Karpas-422 (cell line): ENCODE measurements around the gene CRK. TPM values are rescaled to one million over a fixed set of nuclear protein-coding genes. Genes with fewer than 3 reads are reported as not detected.
"Not testable (repeated sequence)": the region's sequence is repeated elsewhere in the genome, so short reads cannot be mapped to it uniquely, and the experiment has no call there.

Experiments
- DNase-seq: peaks from one replicate; pipeline ENCODE4 v3.0.0-alpha.2; 2015
- H2AFZ ChIP-seq: fragments of 200-600 bp; sonication (generic); 2 replicates; pipeline ENCODE4 v1.6.1; 2014; ENCODE audit warnings: antibody characterized with exemption, low read length, mixed read lengths
- H3K27ac ChIP-seq: fragments of 200-600 bp; sonication (generic); 2 replicates; pipeline ENCODE4 v1.5.1; 2014; ENCODE audit warnings: mild to moderate bottlenecking, low read length, moderate library complexity
- H3K27me3 ChIP-seq: fragments of 200-600 bp; sonication (generic); 2 replicates; pipeline ENCODE4 v1.6.1; 2014; ENCODE audit warnings: low read length, mixed read lengths
- H3K36me3 ChIP-seq: fragments of 200-600 bp; sonication (generic); 2 replicates; pipeline ENCODE4 v1.6.1; 2014; ENCODE audit warnings: low read length, mixed read lengths; ENCODE audit not compliant: insufficient read depth
- H3K4me1 ChIP-seq: fragments of 200-600 bp; sonication (generic); 2 replicates; pipeline ENCODE4 v1.6.1; 2014; ENCODE audit warnings: mild to moderate bottlenecking, low read length, mixed read lengths
- H3K4me2 ChIP-seq: fragments of 200-600 bp; sonication (generic); 2 replicates; pipeline ENCODE4 v1.6.1; 2014; ENCODE audit warnings: low read length, low read depth, mild to moderate bottlenecking; ENCODE audit not compliant: poor library complexity, severe bottlenecking
- H3K4me3 ChIP-seq: fragments of 200-600 bp; sonication (generic); 2 replicates; pipeline ENCODE4 v1.5.1; 2014; ENCODE audit warnings: mild to moderate bottlenecking, antibody characterized with exemption, low read length, mixed read lengths
- H3K79me2 ChIP-seq: fragments of 200-600 bp; sonication (generic); 2 replicates; pipeline ENCODE4 v1.6.1; 2014; ENCODE audit warnings: mild to moderate bottlenecking, low read length, mixed read lengths
- H3K9ac ChIP-seq: fragments of 200-600 bp; sonication (generic); 2 replicates; pipeline ENCODE4 v1.6.0; 2014; ENCODE audit warnings: low read length
- H3K9me2 ChIP-seq: fragments of 200-600 bp; sonication (generic), shearing (Covaris generic); replicated peaks from 2 replicates; pipeline ENCODE4 v1.6.0; 2014; ENCODE audit warnings: mild to moderate bottlenecking, low read length, moderate library complexity; ENCODE audit not compliant: insufficient read depth
- H3K9me3 ChIP-seq: fragments of 300-700, 200-600 bp; sonication (generic); 2 replicates; pipeline ENCODE4 v1.6.1; 2014; ENCODE audit warnings: low read length, mixed read lengths
- H4K20me1 ChIP-seq: fragments of 200-600 bp; sonication (generic); 2 replicates; pipeline ENCODE4 v1.6.1; 2014; ENCODE audit warnings: mild to moderate bottlenecking, antibody characterized with exemption, low read length, low read depth; ENCODE audit not compliant: insufficient read depth
- total RNA-seq: library from RNA; depleted of rRNA; stranded (reverse); fragments of >200 nt; shearing (Covaris generic); gene quantifications from 2 replicates; pipeline ENCODE4 v1.2.3, GENCODE V29; 2014; ENCODE audit warnings: low replicate concordance

Gene CRK
- total RNA-seq, 1 experiment from 2014 or later = 14.1 TPM

- H3K9me2 ChIP-seq, H3K9me3 ChIP-seq, H3K4me3 ChIP-seq, H3K4me2 ChIP-seq, H2AFZ ChIP-seq, H3K9ac ChIP-seq, DNase-seq, H3K36me3 ChIP-seq, H3K27me3 ChIP-seq, H3K27ac ChIP-seq: not testable (repeated sequence)
- Histone ChIP-seq H4K20me1 (peaks cover 80% of the 10 kb centered on the region), H3K4me1 (peaks cover 21% of the 10 kb centered on the region), H3K79me2 (peaks cover 99% of the 10 kb centered on the region)
Observed at GRCh38 chr17:1386675-1387190, 69.3 kb downstream of the CRK start.

GRCh38 chr17:1386265-1386664 lies 69.8 kb downstream of the CRK start:
- peaks cover 80% of the 10 kb centered on the region for H4K20me1 ChIP-seq
- no peak overlapping the region for H3K4me3 ChIP-seq
- peaks cover 20% of the 10 kb centered on the region for H3K4me1 ChIP-seq
- H2AFZ ChIP-seq = no peak overlapping the region
- H3K9me3 ChIP-seq = no peaks in the 10 kb centered on the region
- H3K36me3 ChIP-seq = no peaks in the 10 kb centered on the region; the same call in 1 of the 2 replicates
- no peak overlapping the region for H3K9ac ChIP-seq
- no peaks in the 10 kb centered on the region for H3K9me2 ChIP-seq
- peaks cover 99% of the 10 kb centered on the region for H3K79me2 ChIP-seq
- H3K27ac ChIP-seq = no peak overlapping the region
- no peak overlapping the region for H3K4me2 ChIP-seq
- DNase-seq = no peak
- H3K27me3 ChIP-seq = no peaks in the 10 kb centered on the region

GRCh38 chr17:1385861-1386260 lies 70.2 kb downstream of the CRK start:
- no peak overlapping the region for H2AFZ ChIP-seq
- H3K4me2 ChIP-seq = no peak overlapping the region
- H3K9ac ChIP-seq = no peak overlapping the region
- no peaks in the 10 kb centered on the region for H3K36me3 ChIP-seq
- peaks cover 80% of the 10 kb centered on the region for H4K20me1 ChIP-seq
- peaks cover 99% of the 10 kb centered on the region for H3K79me2 ChIP-seq
- H3K9me3 ChIP-seq = no peaks in the 10 kb centered on the region
- H3K27me3 ChIP-seq = no peaks in the 10 kb centered on the region
- peaks cover 19% of the 10 kb centered on the region for H3K4me1 ChIP-seq
- H3K27ac ChIP-seq = no peak overlapping the region
- DNase-seq = no peak
- H3K4me3 ChIP-seq = no peak overlapping the region
- H3K9me2 ChIP-seq = no peaks in the 10 kb centered on the region

DNA sequence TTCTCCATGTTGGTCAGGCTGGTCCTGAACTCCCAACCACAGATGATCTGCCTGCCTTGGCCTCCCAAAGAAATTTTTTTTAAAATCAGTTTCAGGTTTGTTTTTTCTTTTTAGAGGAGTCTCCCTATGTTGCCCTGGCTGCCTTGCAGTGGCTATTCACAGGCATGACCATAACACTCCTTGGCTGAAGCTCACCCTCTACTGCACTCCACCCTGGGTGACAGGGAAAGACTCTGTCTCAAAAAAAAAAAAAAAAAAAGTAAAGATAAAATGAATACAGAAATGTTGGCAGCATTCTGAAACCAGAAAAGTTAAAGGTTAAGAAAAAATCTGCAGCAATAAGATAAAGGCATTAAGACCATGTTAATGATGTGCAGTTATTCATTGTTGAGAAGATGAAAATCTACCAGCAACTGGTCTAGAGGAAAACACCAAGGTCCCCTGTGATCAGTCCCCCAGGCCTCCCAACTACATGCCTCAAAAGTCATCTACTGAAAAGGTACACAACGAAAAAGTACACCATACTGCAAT lies 71.1 kb downstream of the CRK start:
- DNase-seq = no peak
- Histone ChIP-seq H3K79me2 (peaks cover 99% of the 10 kb centered on the region), H3K36me3 (no peaks in the 10 kb centered on the region), H3K4me3 (no peak overlapping the region), H3K4me1 (peaks cover 18% of the 10 kb centered on the region), H4K20me1 (peaks cover 80% of the 10 kb centered on the region), H3K9me2 (no peaks in the 10 kb centered on the region), H3K9me3 (no peaks in the 10 kb centered on the region), H3K9ac (no peak overlapping the region), H2AFZ (no peak overlapping the region), H3K27me3 (no peaks in the 10 kb centered on the region), H3K27ac (no peak overlapping the region), H3K4me2 (no peak overlapping the region)

DNA sequence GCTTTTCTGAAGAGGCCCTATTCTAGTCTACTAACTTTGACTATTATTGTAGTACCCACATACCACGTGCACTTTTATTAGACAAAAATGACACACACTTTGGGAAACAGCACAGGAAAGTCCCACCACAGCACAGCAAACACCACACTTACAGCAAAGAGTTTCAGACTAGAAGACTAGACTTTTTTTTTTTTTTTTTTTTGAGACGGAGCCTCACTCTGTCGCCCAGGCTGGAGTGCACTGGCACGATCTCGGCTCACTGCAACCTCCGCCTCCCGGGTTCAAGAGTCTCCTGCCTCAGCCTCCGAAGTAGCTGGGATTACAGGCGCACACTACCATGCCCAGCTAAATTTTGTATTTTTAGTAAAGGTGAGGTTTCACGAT lies 76.1 kb downstream of the CRK start:
- H3K4me3 ChIP-seq = no peak overlapping the region
- no peak overlapping the region for H3K27ac ChIP-seq
- no peak overlapping the region for H3K4me2 ChIP-seq

DNA sequence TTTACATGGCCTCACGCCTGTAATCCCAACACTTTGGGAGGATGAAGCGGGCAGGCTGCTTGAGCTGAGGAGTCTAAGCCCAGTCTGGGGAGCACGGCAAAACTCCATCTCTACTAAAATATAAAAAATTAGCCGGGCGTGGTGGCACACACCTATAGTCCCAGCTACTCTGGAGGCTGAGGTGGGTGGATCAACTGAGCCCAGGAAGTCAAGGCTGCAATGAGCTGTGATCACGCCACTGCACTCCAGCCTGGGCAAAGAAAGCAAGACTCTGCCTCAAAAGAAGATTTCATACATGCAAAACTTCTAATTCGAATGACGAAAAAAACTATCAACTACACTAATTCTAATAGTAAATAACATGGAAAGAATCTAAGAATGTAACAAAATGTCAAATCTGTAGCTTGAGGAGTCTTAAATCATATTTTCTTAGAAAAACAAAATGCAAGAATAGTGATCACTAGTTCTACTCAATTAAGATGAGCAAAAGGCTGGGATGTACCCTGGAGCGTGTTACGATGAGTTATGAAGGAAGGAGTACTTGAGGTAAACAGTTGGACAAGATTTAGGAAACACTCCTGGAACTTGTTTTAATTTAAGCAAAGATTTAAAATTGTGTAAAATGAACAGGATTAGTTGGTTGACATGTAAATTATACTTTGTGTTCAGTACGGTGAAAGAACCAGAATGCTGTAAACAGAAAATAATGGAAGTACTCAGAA lies 76.7 kb downstream of the CRK start:
- Histone ChIP-seq H3K79me2 (peaks cover 99% of the 10 kb centered on the region), H3K4me3 (no peak overlapping the region), H3K4me1 (peaks cover 63% of the 10 kb centered on the region), H3K27ac (no peak overlapping the region), H3K9me2 (no peaks in the 10 kb centered on the region), H3K36me3 (peaks cover 20% of the 10 kb centered on the region; the same call in 1 of the 2 replicates), H3K9me3 (no peaks in the 10 kb centered on the region), H2AFZ (no peak overlapping the region), H3K4me2 (no peak overlapping the region), H3K9ac (no peak overlapping the region), H3K27me3 (no peaks in the 10 kb centered on the region), H4K20me1 (peaks cover 94% of the 10 kb centered on the region)
- DNase-seq = no peak

More for the DNA sequence above, 76.1 kb downstream of the CRK start:
- Histone ChIP-seq H3K79me2 (peaks cover 99% of the 10 kb centered on the region), H4K20me1 (peaks cover 93% of the 10 kb centered on the region), H2AFZ (no peak overlapping the region), H3K9me2 (no peaks in the 10 kb centered on the region), H3K4me1 (peaks cover 59% of the 10 kb centered on the region), H3K27me3 (no peaks in the 10 kb centered on the region), H3K9me3 (no peaks in the 10 kb centered on the region), H3K9ac (no peak overlapping the region), H3K36me3 (peaks cover 18% of the 10 kb centered on the region; the same call in 1 of the 2 replicates)
- no peak for DNase-seq

DNA sequence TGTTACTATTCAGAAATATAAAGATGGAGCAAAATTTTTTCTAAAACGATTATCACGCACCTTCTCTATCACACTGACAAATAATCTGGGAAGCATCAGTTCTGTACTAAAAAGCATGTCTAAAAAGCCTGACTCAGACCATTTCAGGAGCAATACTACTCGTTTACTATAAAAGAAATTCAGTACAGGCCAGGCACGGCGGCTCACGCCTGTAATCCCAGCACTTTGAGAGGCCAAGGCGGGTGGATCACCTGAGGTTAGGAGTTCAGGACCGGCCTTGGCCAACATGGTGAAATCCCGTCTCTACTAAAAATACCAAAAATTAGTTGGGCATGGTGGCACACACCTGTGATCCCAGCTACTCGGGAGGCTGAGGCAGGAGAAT lies 77.6 kb downstream of the CRK start:
- Histone ChIP-seq H4K20me1 (peaks cover 95% of the 10 kb centered on the region), H3K4me1 (peaks cover 66% of the 10 kb centered on the region), H3K79me2 (peaks cover 99% of the 10 kb centered on the region), H3K36me3 (peaks cover 23% of the 10 kb centered on the region; the same call in 1 of the 2 replicates)
- not testable (repeated sequence) for DNase-seq, H3K4me3 ChIP-seq, H3K9me3 ChIP-seq, H3K27me3 ChIP-seq, H3K9ac ChIP-seq, H3K27ac ChIP-seq, H3K9me2 ChIP-seq, H2AFZ ChIP-seq, H3K4me2 ChIP-seq

GRCh38 chr17:1377334-1377733 lies 78.7 kb downstream of the CRK start:
- Histone ChIP-seq H3K4me1 (peaks cover 66% of the 10 kb centered on the region), H3K4me2 (no peak overlapping the region), H3K9ac (no peak overlapping the region), H3K4me3 (no peak overlapping the region), H3K27me3 (no peaks in the 10 kb centered on the region), H3K9me2 (no peaks in the 10 kb centered on the region), H4K20me1 (peaks cover 94% of the 10 kb centered on the region), H3K27ac (no peak overlapping the region), H3K36me3 (peaks cover 23% of the 10 kb centered on the region; the same call in 1 of the 2 replicates), H3K9me3 (no peaks in the 10 kb centered on the region), H3K79me2 (peaks cover 99% of the 10 kb centered on the region), H2AFZ (no peak overlapping the region)
- no peak for DNase-seq
